ENCODE data around the gene PDCD2L. TPM values are rescaled to one million over a fixed set of nuclear protein-coding genes. Genes with fewer than 3 reads are reported as not detected.

Gene PDCD2L
- total and polyA plus RNA-seq, 9 of the 15 experiments (the other 6 are each of a cell fraction or from before 2014, with no cell fraction given): 12.1 to 68.5 (median 56.3) TPM

DNA sequence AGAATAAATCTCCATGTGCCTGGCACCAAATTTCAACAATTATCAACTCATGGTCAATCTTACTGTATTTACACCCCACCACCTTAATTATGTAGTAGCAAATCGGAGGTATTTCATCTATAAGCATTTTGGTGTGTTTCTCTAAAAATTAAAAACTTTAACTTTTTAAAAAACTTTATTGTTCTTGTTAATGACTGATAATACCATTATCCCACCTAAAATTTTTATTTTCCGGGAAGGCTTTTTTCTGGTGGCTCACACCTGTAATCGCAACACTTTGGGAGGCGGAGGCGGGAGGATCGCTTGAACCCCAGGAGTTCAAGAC, 453 bp upstream of the PDCD2L start:
- Histone ChIP-seq H3K27ac (ENCODE audit: extremely low read depth, low read depth, low read length) (peak overlapping the region; percentile 78), H3K27me3 (ENCODE audit: control insufficient read depth in 2 of 2, insufficient read depth in 2 of 2, low read length in 2 of 2) (no peaks in the 10 kb centered on the region), H3K9me1 (ENCODE audit: control insufficient read depth, insufficient read depth, low read length) (peaks cover 5% of the 10 kb centered on the region), H3K4me2 (ENCODE audit: insufficient read depth, low read length) (peak overlapping the region; percentile 91), H3K36me3 (ENCODE audit: control insufficient read depth, insufficient read depth, low read length) (peaks cover 44% of the 10 kb centered on the region), H3K9me3 (replicated peaks; ENCODE audit: control insufficient read depth, insufficient read depth, low read depth, low read length) (no peaks in the 10 kb centered on the region), H3K9ac (ENCODE audit: insufficient read depth in 1 of 2, low read depth in 2 of 2, low read length in 2 of 2) (peak overlapping the region; percentile 71 to 100; a peak in 3 of 4 replicates), H3K4me3 (peak overlapping the region; percentile 83), H3K79me2 (ENCODE audit: control insufficient read depth, insufficient read depth, low read length) (peaks cover 44% of the 10 kb centered on the region), H3K4me1 (replicated peaks in 1 of 2; ENCODE audit: control insufficient read depth in 2 of 2, insufficient read depth in 2 of 2, low read length in 2 of 2) (peaks cover 2 to 23% of the 10 kb centered on the region in 2 experiments; a peak in 3 of 5 replicates), H4K20me1 (replicated peaks; ENCODE audit: control insufficient read depth, insufficient read depth, low read length) (no peaks in the 10 kb centered on the region), H2AFZ (ENCODE audit: low read depth, low read length) (peak overlapping the region; percentile 96)
- DNase-seq (ENCODE audit: extremely low read depth in 1 of 4, low spot score in 3 of 4) (no peak), FAIRE-seq (no peak), ATAC-seq (peak; percentile 44)
- intact Hi-C loops (cut with micrococcal nuclease) (loop anchor here (2.0 kb wide), 1 partner anchor 45 kb away; no protein-coding TSS in a partner anchor), in situ Hi-C loops (cut with MboI) (no loop called here)
- WGBS (ENCODE audit: insufficient coverage, low coverage, missing lambda C conversion rate): 10% methylated on average over 6 of the region's 6 CpGs
- ChIA-PET CTCF (ENCODE audit: low intra/inter-chr PET ratio) (interaction anchor here (0.6 kb wide), 1 partner anchor 96 kb away, joined by 3 read pairs; no protein-coding TSS in a partner anchor), POLR2A (no interaction called here)
- peak; percentile 57 for TF ChIP-seq RBM25 (IDR thresholded peaks at IDR 0.05; ENCODE audit: low read depth, low read length, severe bottlenecking)
- TF ChIP-seq, protein P1, sequence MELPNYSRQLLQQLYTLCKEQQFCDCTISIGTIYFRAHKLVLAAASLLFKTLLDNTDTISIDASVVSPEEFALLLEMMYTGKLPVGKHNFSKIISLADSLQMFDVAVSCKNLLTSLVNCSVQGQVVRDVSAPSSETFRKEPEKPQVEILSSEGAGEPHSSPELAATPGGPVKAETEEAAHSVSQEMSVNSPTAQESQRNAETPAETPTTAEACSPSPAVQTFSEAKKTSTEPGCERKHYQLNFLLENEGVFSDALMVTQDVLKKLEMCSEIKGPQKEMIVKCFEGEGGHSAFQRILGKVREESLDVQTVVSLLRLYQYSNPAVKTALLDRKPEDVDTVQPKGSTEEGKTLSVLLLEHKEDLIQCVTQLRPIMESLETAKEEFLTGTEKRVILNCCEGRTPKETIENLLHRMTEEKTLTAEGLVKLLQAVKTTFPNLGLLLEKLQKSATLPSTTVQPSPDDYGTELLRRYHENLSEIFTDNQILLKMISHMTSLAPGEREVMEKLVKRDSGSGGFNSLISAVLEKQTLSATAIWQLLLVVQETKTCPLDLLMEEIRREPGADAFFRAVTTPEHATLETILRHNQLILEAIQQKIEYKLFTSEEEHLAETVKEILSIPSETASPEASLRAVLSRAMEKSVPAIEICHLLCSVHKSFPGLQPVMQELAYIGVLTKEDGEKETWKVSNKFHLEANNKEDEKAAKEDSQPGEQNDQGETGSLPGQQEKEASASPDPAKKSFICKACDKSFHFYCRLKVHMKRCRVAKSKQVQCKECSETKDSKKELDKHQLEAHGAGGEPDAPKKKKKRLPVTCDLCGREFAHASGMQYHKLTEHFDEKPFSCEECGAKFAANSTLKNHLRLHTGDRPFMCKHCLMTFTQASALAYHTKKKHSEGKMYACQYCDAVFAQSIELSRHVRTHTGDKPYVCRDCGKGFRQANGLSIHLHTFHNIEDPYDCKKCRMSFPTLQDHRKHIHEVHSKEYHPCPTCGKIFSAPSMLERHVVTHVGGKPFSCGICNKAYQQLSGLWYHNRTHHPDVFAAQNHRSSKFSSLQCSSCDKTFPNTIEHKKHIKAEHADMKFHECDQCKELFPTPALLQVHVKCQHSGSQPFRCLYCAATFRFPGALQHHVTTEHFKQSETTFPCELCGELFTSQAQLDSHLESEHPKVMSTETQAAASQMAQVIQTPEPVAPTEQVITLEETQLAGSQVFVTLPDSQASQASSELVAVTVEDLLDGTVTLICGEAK (IDR thresholded peaks at IDR 0.05): peak; percentile 89
- TF ChIP-seq, protein P1 (CRISPR knock-in tag; IDR thresholded peaks at IDR 0.05): peak; percentile 74
- 0 out of 2 replicates have a peak, but pooled peaks have one; percentile 42 for TF ChIP-seq NR2C1 (IDR thresholded peaks at IDR 0.05)
- no peak for TF ChIP-seq NR2C1 (tag; IDR thresholded peaks at IDR 0.05)
- TF ChIP-seq, protein P2, sequence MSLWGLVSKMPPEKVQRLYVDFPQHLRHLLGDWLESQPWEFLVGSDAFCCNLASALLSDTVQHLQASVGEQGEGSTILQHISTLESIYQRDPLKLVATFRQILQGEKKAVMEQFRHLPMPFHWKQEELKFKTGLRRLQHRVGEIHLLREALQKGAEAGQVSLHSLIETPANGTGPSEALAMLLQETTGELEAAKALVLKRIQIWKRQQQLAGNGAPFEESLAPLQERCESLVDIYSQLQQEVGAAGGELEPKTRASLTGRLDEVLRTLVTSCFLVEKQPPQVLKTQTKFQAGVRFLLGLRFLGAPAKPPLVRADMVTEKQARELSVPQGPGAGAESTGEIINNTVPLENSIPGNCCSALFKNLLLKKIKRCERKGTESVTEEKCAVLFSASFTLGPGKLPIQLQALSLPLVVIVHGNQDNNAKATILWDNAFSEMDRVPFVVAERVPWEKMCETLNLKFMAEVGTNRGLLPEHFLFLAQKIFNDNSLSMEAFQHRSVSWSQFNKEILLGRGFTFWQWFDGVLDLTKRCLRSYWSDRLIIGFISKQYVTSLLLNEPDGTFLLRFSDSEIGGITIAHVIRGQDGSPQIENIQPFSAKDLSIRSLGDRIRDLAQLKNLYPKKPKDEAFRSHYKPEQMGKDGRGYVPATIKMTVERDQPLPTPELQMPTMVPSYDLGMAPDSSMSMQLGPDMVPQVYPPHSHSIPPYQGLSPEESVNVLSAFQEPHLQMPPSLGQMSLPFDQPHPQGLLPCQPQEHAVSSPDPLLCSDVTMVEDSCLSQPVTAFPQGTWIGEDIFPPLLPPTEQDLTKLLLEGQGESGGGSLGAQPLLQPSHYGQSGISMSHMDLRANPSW (CRISPR knock-in tag; IDR thresholded peaks at IDR 0.05): no peak
- TF ChIP-seq, protein P3, sequence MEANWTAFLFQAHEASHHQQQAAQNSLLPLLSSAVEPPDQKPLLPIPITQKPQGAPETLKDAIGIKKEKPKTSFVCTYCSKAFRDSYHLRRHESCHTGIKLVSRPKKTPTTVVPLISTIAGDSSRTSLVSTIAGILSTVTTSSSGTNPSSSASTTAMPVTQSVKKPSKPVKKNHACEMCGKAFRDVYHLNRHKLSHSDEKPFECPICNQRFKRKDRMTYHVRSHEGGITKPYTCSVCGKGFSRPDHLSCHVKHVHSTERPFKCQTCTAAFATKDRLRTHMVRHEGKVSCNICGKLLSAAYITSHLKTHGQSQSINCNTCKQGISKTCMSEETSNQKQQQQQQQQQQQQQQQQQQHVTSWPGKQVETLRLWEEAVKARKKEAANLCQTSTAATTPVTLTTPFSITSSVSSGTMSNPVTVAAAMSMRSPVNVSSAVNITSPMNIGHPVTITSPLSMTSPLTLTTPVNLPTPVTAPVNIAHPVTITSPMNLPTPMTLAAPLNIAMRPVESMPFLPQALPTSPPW (CRISPR knock-in tag; IDR thresholded peaks at IDR 0.05): 0 out of 2 replicates have a peak, but pooled peaks have one; percentile 23
- BruUV-seq (replicated peaks): no TSS peak

All from K562 (cell line).